ENCODE data around the gene IL23R. TPM values are rescaled to one million over a fixed set of nuclear protein-coding genes. Genes with fewer than 3 reads are reported as not detected.

Gene IL23R
- total RNA-seq, 1 experiment from 2014 or later: not detected

GRCh38 chr1:67261680-67262079 lies 95.4 kb downstream of the IL23R start:
- BruUV-seq (replicated peaks): no TSS peak
- no peaks in the 10 kb centered on the region for H3K36me3 ChIP-seq (ENCODE audit: control insufficient read depth, insufficient read depth, low read length)
- no peak overlapping the region for H3K27ac ChIP-seq (ENCODE audit: low read length)
- ChIA-PET POLR2A (no interaction called here), CTCF (interaction anchor here (1.1 kb wide), 1 partner anchor 16 kb away, joined by 3 read pairs; no protein-coding TSS in a partner anchor)
- TF ChIP-seq POLR2AphosphoS5 (IDR thresholded peaks at IDR 0.05; ENCODE audit: low read depth, low read length) (no peak), CTCF (IDR thresholded peaks at IDR 0.05) (peak; percentile 29; the same call in 1 of the 2 replicates)
- in situ Hi-C loops (cut with HindIII; ENCODE audit: low pct_unique_long_range_greater_than_20kb, low sequenced_read_pairs) (no loop called here), intact Hi-C loops (cut with micrococcal nuclease; ENCODE audit: unreplicated experiment) (no loop called here)
- H3K9me3 ChIP-seq (ENCODE audit: control insufficient read depth, insufficient read depth, low read depth, low read length): no peaks in the 10 kb centered on the region
- no peaks in the 10 kb centered on the region for H3K4me1 ChIP-seq (ENCODE audit: control insufficient read depth, insufficient read depth, low read length)
- no peak for ATAC-seq
- DNase-seq (ENCODE audit: low read depth, low spot score): no peak
- H3K4me3 ChIP-seq (ENCODE audit: low read depth in 2 of 2, low read length in 2 of 2): no peak overlapping the region
- no peaks in the 10 kb centered on the region for H3K27me3 ChIP-seq (ENCODE audit: control insufficient read depth, insufficient read depth, low read length)

- Histone ChIP-seq H3K9me3 (ENCODE audit: control insufficient read depth, insufficient read depth, low read depth, low read length) (no peaks in the 10 kb centered on the region), H3K27me3 (ENCODE audit: control insufficient read depth, insufficient read depth, low read length) (no peaks in the 10 kb centered on the region), H3K4me1 (ENCODE audit: control insufficient read depth, insufficient read depth, low read length) (no peaks in the 10 kb centered on the region), H3K27ac (ENCODE audit: low read length) (no peak overlapping the region), H3K36me3 (ENCODE audit: control insufficient read depth, insufficient read depth, low read length) (no peaks in the 10 kb centered on the region), H3K4me3 (ENCODE audit: low read depth in 2 of 2, low read length in 2 of 2) (no peak overlapping the region)
- ChIA-PET POLR2A (no interaction called here), CTCF (interaction anchor here (0.6 kb wide), 1 partner anchor 39 kb away, joined by 3 read pairs; no protein-coding TSS in a partner anchor)
- in situ Hi-C loops (cut with HindIII; ENCODE audit: low pct_unique_long_range_greater_than_20kb, low sequenced_read_pairs) (no loop called here), intact Hi-C loops (cut with micrococcal nuclease; ENCODE audit: unreplicated experiment) (no loop called here)
- DNase-seq (ENCODE audit: low read depth, low spot score) (no peak), ATAC-seq (no peak)
- no peak for TF ChIP-seq REST (IDR thresholded peaks at IDR 0.05; ENCODE audit: insufficient read depth in 1 of 2, low read depth in 2 of 2, low read length in 1 of 2)
- TF ChIP-seq POLR2AphosphoS5 (IDR thresholded peaks at IDR 0.05; ENCODE audit: low read depth, low read length): no peak
- no TSS peak for BruUV-seq (replicated peaks)
Measured at GRCh38 chr1:67262735-67263134, 96.5 kb downstream of the IL23R start.

GRCh38 chr1:67264152-67264551 lies 97.9 kb downstream of the IL23R start:
- no peak overlapping the region for H3K27ac ChIP-seq (ENCODE audit: low read length)
- intact Hi-C loops (cut with micrococcal nuclease; ENCODE audit: unreplicated experiment): no loop called here
- no TSS peak for BruUV-seq (replicated peaks)
- ChIA-PET CTCF (no interaction called here), POLR2A (interaction anchor here (0.7 kb wide), 1 partner anchor 82 kb away, joined by 7 read pairs; no protein-coding TSS in a partner anchor)
- H3K4me1 ChIP-seq (ENCODE audit: control insufficient read depth, insufficient read depth, low read length): no peaks in the 10 kb centered on the region
- TF ChIP-seq SIN3A (IDR thresholded peaks at IDR 0.05; ENCODE audit: borderline replicate concordance, insufficient read depth, low read depth, low read length) (no peak), TCF7L2 (IDR thresholded peaks at IDR 0.05; ENCODE audit: low read depth, low read length) (no peak), POLR2AphosphoS5 (IDR thresholded peaks at IDR 0.05; ENCODE audit: low read depth, low read length) (no peak), REST (IDR thresholded peaks at IDR 0.05; ENCODE audit: insufficient read depth in 1 of 2, low read depth in 2 of 2, low read length in 1 of 2) (no peak), CTCF (IDR thresholded peaks at IDR 0.05) (no peak)
- DNase-seq (ENCODE audit: low read depth, low spot score): no peak
- in situ Hi-C loops (cut with HindIII; ENCODE audit: low pct_unique_long_range_greater_than_20kb, low sequenced_read_pairs): no loop called here
- no peaks in the 10 kb centered on the region for H3K9me3 ChIP-seq (ENCODE audit: control insufficient read depth, insufficient read depth, low read depth, low read length)
- H3K4me3 ChIP-seq (ENCODE audit: low read depth in 2 of 2, low read length in 2 of 2): no peak overlapping the region
- no peak for ATAC-seq
- H3K27me3 ChIP-seq (ENCODE audit: control insufficient read depth, insufficient read depth, low read length): no peaks in the 10 kb centered on the region
- no peaks in the 10 kb centered on the region for H3K36me3 ChIP-seq (ENCODE audit: control insufficient read depth, insufficient read depth, low read length)
